SH-SY5Y (cell line): ENCODE data around the gene GPR87.

Experiments used
- GATA2 ChIP-seq: IDR thresholded peaks from 2 replicates; pipeline ENCODE4 v1.6.1; 2011; ENCODE audit warnings: mild to moderate bottlenecking, low read depth, low read length
- GATA3 ChIP-seq: IDR thresholded peaks from 2 replicates; pipeline ENCODE4 v1.6.1; 2011; ENCODE audit warnings: low read depth, mild to moderate bottlenecking, low read length, moderate library complexity

DNA sequence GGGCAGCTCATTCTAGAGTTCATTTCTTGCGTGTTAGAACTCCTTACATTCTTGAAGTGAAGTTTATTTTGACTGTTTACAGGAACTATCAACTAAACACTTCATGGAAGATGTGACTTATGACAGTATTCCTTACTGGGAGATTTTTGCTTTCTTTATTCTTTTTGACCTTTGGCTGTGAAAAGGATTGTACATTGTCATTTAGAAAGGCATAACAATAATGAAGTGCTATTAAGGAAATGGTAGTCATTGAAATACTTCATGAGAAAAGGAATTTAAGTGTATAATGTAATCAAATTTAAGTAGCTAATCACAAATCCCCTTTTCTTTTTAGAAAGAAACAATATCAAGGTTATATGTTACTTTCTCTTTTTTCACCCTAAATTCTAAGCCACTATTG is 49.6 kb downstream of the GPR87 start:
- TF ChIP-seq GATA2, result no peak
- TF ChIP-seq GATA3, result no peak
